ENCODE measurements around the gene FOXM1. TPM values are rescaled to one million over a fixed set of nuclear protein-coding genes. Genes with fewer than 3 reads are reported as not detected.

The FOXM1 gene, protein sequence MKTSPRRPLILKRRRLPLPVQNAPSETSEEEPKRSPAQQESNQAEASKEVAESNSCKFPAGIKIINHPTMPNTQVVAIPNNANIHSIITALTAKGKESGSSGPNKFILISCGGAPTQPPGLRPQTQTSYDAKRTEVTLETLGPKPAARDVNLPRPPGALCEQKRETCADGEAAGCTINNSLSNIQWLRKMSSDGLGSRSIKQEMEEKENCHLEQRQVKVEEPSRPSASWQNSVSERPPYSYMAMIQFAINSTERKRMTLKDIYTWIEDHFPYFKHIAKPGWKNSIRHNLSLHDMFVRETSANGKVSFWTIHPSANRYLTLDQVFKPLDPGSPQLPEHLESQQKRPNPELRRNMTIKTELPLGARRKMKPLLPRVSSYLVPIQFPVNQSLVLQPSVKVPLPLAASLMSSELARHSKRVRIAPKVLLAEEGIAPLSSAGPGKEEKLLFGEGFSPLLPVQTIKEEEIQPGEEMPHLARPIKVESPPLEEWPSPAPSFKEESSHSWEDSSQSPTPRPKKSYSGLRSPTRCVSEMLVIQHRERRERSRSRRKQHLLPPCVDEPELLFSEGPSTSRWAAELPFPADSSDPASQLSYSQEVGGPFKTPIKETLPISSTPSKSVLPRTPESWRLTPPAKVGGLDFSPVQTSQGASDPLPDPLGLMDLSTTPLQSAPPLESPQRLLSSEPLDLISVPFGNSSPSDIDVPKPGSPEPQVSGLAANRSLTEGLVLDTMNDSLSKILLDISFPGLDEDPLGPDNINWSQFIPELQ
- polyA plus RNA-seq (2014; cell fraction: cytosol; rRNA removed) = 85.8 and 92.9 TPM in 2 replicates
- polyA plus RNA-seq (2014; cell fraction: nucleus; rRNA removed) = 44.6 and 105 TPM in 2 replicates

- DNase-seq (ENCODE audit: low spot score) = peak; percentile 91
Observed at GRCh38 chr12:2877047-2877952, at the start of gene FOXM1, which contains the start of gene RHNO1. TSS of gene FOXM1 (minus strand) at chr12:2877174. CDS start at chr12:2874478, 2,696 bp downstream. TSS of gene RHNO1 (plus strand) at chr12:2877223. CDS start at chr12:2885367, 8,144 bp downstream.

DNA sequence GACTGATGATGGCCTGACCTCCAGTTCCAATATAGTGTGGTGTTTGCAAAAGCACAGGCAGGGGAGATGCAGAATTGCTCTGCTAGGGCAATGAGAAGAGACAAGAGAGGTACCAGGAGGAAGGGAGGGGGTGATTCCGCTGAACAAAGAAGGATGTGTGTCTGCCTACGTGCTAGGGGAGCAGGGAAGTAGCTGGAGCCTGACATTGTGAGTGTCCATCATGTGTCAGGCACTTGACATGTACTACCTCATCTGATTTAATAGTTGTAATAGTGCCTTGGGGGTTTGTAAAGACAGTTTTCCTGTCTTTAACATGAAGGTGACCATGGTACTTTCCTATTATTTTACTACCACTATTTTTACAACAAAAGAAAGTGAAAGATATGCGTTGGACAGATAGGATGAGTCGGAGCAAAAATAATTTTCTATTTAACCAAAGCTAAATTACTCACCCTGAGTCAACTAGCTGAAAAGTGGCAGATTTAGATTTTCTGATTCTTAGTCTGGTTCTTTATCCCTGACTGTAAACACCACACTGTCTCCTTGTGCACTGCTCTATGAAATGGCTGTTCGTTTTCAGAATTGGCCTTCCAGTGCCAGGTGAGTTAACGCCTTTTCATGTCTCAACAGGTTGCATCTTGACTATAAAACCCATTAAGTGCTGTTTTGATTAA lies 48.5 kb upstream of the FOXM1 start:
- no peak for DNase-seq (ENCODE audit: low spot score)

DNA sequence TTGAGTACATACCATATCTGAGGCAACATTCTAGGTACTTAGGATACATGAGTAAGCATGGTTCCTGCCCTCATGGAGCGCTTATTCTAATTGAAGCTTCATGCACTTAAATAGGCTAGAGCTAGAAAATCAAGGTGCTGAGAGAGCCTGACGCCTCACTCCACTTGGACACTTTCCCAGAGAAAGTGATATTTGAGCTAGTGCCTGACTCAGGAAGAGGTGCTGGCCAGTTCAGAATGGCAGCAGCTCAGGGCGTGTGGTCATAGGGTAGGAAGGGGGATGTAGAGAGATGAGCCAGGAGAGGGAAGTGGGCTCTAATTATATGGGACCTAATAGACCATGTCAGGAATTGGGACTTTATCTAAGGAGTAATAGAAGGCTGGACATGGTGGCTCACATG lies 47.0 kb upstream of the FOXM1 start:
- no peak for DNase-seq (ENCODE audit: low spot score)

GRCh38 chr12:2923057-2923456 lies 46.1 kb upstream of the FOXM1 start:
- no peak for DNase-seq (ENCODE audit: low spot score)

- DNase-seq (ENCODE audit: low spot score) = no peak
Observed at GRCh38 chr12:2922329-2922728, 45.4 kb upstream of the FOXM1 start.

- DNase-seq (ENCODE audit: low spot score) = no peak
Observed at GRCh38 chr12:2919249-2919648, 42.3 kb upstream of the FOXM1 start.

- DNase-seq (ENCODE audit: low spot score) = no peak
Observed at GRCh38 chr12:2912216-2912575, 35.2 kb upstream of the FOXM1 start.

DNA sequence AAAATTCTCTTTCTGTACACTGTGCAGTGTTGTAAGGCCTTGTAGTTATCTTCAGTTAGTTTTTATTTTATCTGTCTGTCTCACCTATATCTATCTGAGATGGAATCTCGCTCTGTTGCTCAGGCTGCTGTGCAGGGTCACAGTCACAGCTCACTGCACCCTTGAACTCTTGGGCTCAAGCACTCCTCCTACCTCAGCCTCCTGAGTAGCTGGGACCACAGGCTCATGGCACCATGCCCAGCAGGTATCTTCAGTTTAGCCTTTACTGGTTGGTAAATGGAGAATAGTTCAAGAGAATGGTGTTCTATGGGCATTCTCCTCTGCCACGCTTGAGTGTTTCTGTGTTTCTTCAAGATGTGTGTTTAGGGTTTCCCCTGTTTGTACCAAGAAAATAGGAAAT lies 27.3 kb upstream of the FOXM1 start:
- no peak for DNase-seq (ENCODE audit: low spot score)

- peak; percentile 83 for DNase-seq (ENCODE audit: low spot score)
Observed at GRCh38 chr12:2902272-2902880, 25.4 kb upstream of the FOXM1 start.

DNA sequence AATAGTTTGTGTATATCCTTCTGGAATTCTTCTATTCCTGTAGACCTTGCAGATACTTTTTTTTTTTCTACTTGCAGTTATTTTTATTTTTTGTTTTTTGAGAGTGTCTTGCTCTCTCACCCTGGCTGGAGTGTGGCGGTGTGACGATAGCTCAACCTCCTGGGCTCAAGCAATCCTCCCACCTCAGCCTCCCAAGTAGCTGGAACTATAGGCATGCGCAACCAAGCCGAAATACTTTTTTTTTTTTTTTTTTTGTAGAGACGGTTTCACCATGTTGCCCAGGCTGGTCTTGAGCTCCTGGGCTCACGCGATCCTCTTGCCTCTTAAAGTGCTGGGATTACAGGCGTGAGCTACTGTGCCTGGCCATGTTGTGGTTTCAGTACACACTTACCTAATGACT lies 23.7 kb upstream of the FOXM1 start:
- DNase-seq (ENCODE audit: low spot score) = no peak

DNA sequence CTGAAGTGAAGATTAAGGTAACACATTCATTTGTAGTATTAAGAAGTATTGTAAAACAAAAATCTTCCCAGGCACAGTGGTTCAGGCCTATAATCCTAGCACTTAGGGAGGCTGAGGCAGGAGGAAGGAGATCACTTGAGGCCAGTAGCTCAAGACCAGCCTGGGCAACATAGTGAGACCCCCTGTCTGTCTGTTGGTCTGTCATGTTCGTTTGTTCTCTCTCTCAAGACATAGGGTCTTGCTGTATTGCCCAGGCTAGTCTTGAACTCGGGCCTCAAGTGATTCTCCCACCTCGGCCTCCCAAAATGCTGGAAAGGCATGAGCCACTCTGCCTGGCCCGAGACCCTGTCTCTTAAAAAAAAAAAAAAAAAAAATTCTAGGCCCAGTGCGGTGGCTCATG lies 20.4 kb upstream of the FOXM1 start:
- DNase-seq (ENCODE audit: low spot score) = no peak

DNA sequence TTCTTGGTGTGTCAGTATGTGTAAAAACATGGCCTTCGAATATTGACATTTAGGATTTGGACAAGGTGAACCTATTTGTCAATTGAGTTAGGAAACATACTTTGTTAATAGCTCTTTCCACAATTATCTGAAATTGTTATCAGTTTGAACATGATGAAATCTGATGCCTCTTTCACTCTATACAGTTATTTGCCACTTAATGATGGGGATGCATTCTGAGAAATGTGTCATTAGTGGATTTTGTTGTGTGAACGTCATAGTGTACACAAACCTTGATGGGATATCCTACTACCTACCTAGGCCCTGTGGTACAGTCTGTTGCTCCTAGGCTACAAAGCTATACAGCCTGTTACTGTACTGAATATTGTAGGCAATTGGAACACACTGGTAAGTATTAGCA lies 18.5 kb upstream of the FOXM1 start:
- no peak for DNase-seq (ENCODE audit: low spot score)

DNA sequence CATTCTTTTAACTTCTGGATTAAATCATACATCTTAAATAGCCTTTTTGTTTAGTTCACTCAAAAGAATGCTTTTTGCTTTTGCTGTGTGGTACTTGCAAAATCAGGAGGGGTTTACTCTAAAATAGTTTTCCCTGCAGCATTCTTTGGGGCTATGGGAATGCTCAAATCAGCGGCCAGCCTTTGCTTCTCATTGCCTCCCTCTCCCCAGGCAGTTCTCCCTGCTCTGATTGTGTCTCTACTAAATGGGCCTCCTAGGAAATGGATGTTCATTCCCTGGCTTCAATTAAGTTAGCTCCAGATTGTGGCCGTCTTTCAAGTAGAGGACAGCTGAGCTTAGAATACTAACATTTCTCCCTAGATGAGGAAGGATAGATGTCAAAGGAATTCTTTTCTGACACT lies 18.1 kb upstream of the FOXM1 start:
- no peak for DNase-seq (ENCODE audit: low spot score)

DNA sequence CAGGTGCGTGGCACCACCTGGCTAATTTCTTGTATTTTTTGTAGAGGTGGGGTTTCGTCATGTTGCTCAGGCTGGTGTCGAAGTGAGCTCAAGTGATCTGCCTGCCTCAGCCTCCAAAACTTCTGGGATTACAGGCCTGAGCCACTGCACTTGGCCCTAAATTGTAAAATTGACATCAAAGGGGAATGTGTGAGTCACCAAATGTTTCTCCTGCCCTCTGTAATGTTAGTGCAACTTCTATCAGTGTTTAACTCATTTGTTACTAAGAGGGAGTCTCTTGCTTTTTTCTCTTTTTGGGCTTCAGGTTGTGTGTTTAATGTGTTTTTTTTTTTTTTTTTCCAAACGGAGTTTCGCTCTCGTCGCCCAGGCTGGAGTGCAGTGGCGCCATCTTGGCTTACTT lies 16.0 kb upstream of the FOXM1 start:
- no peak for DNase-seq (ENCODE audit: low spot score)

GRCh38 chr12:2892246-2892645 lies 15.3 kb upstream of the FOXM1 start:
- DNase-seq (ENCODE audit: low spot score) = no peak

GRCh38 chr12:2891240-2892053 lies 14.5 kb upstream of the FOXM1 start:
- peak; percentile 72 for DNase-seq (ENCODE audit: low spot score)

DNA sequence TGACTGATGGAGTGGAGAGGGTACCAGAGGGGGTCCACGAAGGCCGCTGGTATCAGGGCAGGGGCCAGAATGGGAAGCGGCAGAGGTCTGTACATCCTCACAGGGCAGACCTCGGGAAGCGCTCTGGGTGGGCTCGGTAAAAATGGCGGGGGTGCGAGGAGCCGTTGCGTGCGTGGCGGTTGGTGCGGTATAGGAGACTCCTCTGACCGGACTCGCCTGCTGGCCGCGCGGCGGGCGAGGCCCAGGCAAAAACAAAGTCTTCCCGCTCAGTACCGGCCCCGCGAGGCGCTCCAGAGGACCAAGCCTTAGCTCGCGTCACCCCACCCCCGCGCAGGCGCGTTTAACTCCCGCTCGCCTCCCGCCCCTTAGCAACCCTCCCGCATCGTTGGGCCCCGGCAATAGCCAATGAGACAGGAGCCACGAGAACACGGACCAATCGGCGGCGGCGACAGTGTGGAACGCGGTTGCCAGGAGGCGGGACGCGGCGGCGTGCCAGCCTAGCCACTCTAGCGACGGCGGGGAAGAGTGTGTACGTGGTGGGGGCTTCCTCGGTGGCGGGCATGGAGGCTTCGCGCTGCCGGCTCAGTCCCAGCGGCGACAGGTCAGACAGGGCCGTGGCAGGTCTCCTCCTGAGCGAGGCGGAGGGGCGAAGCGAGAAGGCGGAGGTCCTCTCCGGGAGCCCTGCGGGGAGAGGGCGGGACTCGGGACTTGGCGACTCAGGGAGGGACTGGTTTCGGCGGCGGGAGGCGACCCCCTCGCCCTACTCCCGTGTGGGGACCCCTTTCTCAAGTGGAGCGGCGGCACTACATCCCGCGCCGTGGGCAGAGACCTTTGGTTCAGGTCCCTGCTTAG lies 13.6 kb upstream of the FOXM1 start, which contains the start of gene TULP3:
TSS of gene TULP3 (plus strand) at position 504 of the 852 bp plus-strand sequence. CDS start at position 561, 57 bp downstream.
- peak; percentile 99 for DNase-seq (ENCODE audit: low spot score)

DNA sequence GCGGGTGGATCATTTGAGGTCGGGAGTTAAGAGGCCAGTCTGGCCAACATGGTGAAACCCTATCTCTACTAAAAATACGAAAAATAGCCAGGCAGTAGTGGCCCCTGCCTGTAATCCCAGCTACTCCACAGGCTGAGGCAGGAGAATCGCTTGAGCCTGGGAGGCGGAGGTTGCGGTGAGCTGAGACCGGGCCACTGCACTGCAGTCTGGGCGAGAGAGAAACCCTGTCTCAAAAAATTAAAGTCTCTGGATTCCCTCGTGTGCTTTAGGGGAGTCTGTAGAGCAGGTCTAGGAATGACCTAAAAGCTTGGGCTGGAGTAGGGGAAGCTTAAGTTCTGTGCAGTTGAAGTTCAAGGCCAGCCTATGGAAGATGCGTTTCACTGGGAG lies 13.0 kb upstream of the FOXM1 start:
- DNase-seq (ENCODE audit: low spot score) = no peak
